ENCODE measurements around the gene OR2V2. TPM values are rescaled to one million over a fixed set of nuclear protein-coding genes. Genes with fewer than 3 reads are reported as not detected.

The OR2V2 gene
- polyA plus RNA-seq, 2 of the 4 experiments (the other 2 are of a cell fraction), result not detected

- no peak overlapping the region for H3K4me2 ChIP-seq
- H3K9me3 ChIP-seq, result no peaks in the 10 kb centered on the region
- 56% methylated on average over 14 of the region's 14 CpGs for WGBS (ENCODE audit: missing lambda C conversion rate)
- ATAC-seq, result no peak
- ChIA-PET CTCF (interaction anchor here (0.6 to 1.9 kb wide), 6 partner anchors 20 to 841 kb away, joined by 3 to 7 read pairs (median 4); no protein-coding TSS in a partner anchor), POLR2A (no interaction called here)
- FAIRE-seq, result no peak
- H3K27ac ChIP-seq, result no peak overlapping the region
- no peak overlapping the region for H3K4me3 ChIP-seq
- no peak for DNase-seq (ENCODE audit: low read depth in 1 of 2, low spot score in 1 of 2)
- no peaks in the 10 kb centered on the region for H3K4me1 ChIP-seq
- TF ChIP-seq MAFK (IDR thresholded peaks at IDR 0.05; ENCODE audit: partially characterized antibody), result no peak
Measured at GRCh38 chr5:181108578-181109165, 38.7 kb upstream of the OR2V2 start.

- Histone ChIP-seq H3K4me1 (no peaks in the 10 kb centered on the region), H3K4me2 (no peak overlapping the region), H3K9me3 (no peaks in the 10 kb centered on the region), H3K4me3 (no peak overlapping the region), H3K27ac (no peak overlapping the region)
- POLR2A ChIA-PET, result no interaction called here
- 78% methylated on average over 11 of the region's 11 CpGs for WGBS (ENCODE audit: missing lambda C conversion rate)
- no peak for DNase-seq (ENCODE audit: low read depth in 1 of 2, low spot score in 1 of 2)
- no peak for FAIRE-seq
- ATAC-seq, result no peak
- CTCF ChIA-PET, result interaction anchor here (1.1 to 1.9 kb wide), 4 partner anchors 50 to 78 kb away, joined by 4 to 7 read pairs (median 4); no protein-coding TSS in a partner anchor
- no peak for TF ChIP-seq FOXS1 (CRISPR knock-in tag; IDR thresholded peaks at IDR 0.05)
- TF ChIP-seq RCOR1 (IDR thresholded peaks at IDR 0.05; ENCODE audit: low read depth, low read length), result no peak
- TF ChIP-seq FOSL2 (IDR thresholded peaks at IDR 0.05), result no peak
- no peak for TF ChIP-seq FOSL2 (CRISPR knock-in tag; IDR thresholded peaks at IDR 0.05)
- TF ChIP-seq POLR2AphosphoS2 (conservative IDR thresholded peaks at IDR 0.05; ENCODE audit: low read length), result no peak
- TF ChIP-seq HMGXB4 (CRISPR knock-in tag; IDR thresholded peaks at IDR 0.05; ENCODE audit: borderline replicate concordance), result no peak
- TF ChIP-seq RAD21 (conservative IDR thresholded peaks at IDR 0.05 in 1 of 2, IDR thresholded peaks at IDR 0.05 in 1 of 2), result no peak
- TF ChIP-seq, protein P1, sequence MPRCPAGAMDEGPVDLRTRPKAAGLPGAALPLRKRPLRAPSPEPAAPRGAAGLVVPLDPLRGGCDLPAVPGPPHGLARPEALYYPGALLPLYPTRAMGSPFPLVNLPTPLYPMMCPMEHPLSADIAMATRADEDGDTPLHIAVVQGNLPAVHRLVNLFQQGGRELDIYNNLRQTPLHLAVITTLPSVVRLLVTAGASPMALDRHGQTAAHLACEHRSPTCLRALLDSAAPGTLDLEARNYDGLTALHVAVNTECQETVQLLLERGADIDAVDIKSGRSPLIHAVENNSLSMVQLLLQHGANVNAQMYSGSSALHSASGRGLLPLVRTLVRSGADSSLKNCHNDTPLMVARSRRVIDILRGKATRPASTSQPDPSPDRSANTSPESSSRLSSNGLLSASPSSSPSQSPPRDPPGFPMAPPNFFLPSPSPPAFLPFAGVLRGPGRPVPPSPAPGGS (IDR thresholded peaks at IDR 0.05), result no peak
- no peak for TF ChIP-seq CEBPB (IDR thresholded peaks at IDR 0.05)
- TF ChIP-seq RFX5 (IDR thresholded peaks at IDR 0.05), result no peak
Measured at GRCh38 chr5:181109489-181110013, 37.8 kb upstream of the OR2V2 start.

DNA sequence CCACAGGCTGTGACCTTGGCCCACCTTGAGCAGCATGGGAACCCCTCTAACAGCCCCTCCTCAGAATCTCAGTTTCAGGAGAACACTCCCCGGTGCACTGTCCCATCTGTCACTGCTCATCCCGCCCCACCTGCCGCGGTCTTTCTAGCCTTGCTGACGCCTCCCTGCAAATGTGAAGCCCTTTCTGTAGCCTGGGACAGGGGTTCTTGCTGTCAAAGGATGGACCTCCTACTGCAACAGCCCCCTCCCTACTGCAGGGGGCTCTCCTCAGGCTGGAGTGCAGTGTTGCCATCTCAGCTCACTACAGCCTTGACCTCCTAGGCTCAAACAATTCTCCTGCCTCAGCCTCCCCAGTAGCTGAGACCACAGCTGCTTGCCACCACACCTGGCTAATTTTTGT lies 36.4 kb upstream of the OR2V2 start:
- 93% methylated on average over 5 of the region's 5 CpGs for WGBS (ENCODE audit: missing lambda C conversion rate)
- DNase-seq (ENCODE audit: low read depth in 1 of 2, low spot score in 1 of 2) (no peak), FAIRE-seq (no peak), ATAC-seq (no peak)
- 0 out of 3 replicates have a peak, but pooled peaks cover 6% of the 10 kb centered on the region for H3K4me1 ChIP-seq
- ChIA-PET CTCF (interaction anchor here (1.0 to 1.7 kb wide), 3 partner anchors 26 to 74 kb away, joined by 3 to 5 read pairs (median 3); no protein-coding TSS in a partner anchor), POLR2A (no interaction called here)
- no peak overlapping the region for H3K4me3 ChIP-seq
- no peak overlapping the region for H3K27ac ChIP-seq
- no peak overlapping the region for H3K4me2 ChIP-seq
- TF ChIP-seq HMGXB4 (CRISPR knock-in tag; IDR thresholded peaks at IDR 0.05; ENCODE audit: borderline replicate concordance) (no peak), PHF8 (IDR thresholded peaks at IDR 0.05; ENCODE audit: borderline replicate concordance, low read depth) (no peak), CBX2 (IDR thresholded peaks at IDR 0.05; ENCODE audit: borderline replicate concordance, low read depth) (no peak), CBX8 (IDR thresholded peaks at IDR 0.05) (no peak), CHD2 (IDR thresholded peaks at IDR 0.05; ENCODE audit: low read length, partially characterized antibody) (no peak), RAD21 (conservative IDR thresholded peaks at IDR 0.05 in 1 of 2, IDR thresholded peaks at IDR 0.05 in 1 of 2) (no peak), TFCP2L1 (CRISPR knock-in tag; IDR thresholded peaks at IDR 0.05) (no peak), NPAS2 (CRISPR knock-in tag; IDR thresholded peaks at IDR 0.05; ENCODE audit: borderline replicate concordance) (no peak), HDAC2 (IDR thresholded peaks at IDR 0.05) (no peak), NFE2L2 (conservative IDR thresholded peaks at IDR 0.05; ENCODE audit: low read length) (no peak), ESRRA (IDR thresholded peaks at IDR 0.05; ENCODE audit: borderline replicate concordance, low read length) (no peak), HOXB5 (CRISPR knock-in tag; IDR thresholded peaks at IDR 0.05) (no peak), HOXB13 (CRISPR knock-in tag; IDR thresholded peaks at IDR 0.05; ENCODE audit: low read depth) (no peak), CHD4 (IDR thresholded peaks at IDR 0.05; ENCODE audit: borderline replicate concordance) (no peak), ELK1 (IDR thresholded peaks at IDR 0.05; ENCODE audit: low read depth, low read length) (no peak)
- no peaks in the 10 kb centered on the region for H3K9me3 ChIP-seq
